A549 (cell line): ENCODE results near the gene ARHGEF28. TPM values are rescaled to one million over a fixed set of nuclear protein-coding genes. Genes with fewer than 3 reads are reported as not detected.

Experiments
- ATAC-seq, 2 experiments: fragments of 200-7000 bp in 1 of 2; fragments of >200 bp in 1 of 2; cut with Nextera tagmentation in 1 of 2; cut with Tn5 transposase in 1 of 2; 3 replicates each; pipeline versions ENCODE4 v1.8.0 to v1.9.1; 2018 to 2020; ENCODE audit warnings: mild to moderate bottlenecking in 1 of 2, moderate library complexity in 1 of 2
- CTCF ChIA-PET: fragments of 300-600 bp; sonication (Branson Sonifier 250); formaldehyde crosslinking; extraction: SDS; loops from one replicate; lab custom pipeline; 2021; ENCODE audit warnings: antibody characterized with exemption, inconsistent platforms; lab: Yijun Ruan, JAX
- POLR2A ChIA-PET: fragments of 350-600 bp; formaldehyde crosslinking; extraction: SDS; loops from one replicate; lab custom pipeline; 2021; ENCODE audit warnings: antibody characterized with exemption, inconsistent platforms; lab: Yijun Ruan, JAX
- DNase-seq, 2 experiments: peaks; one replicate each; pipeline versions ENCODE4 v3.0.0 to v3.0.0-alpha.2; 2011 to 2016; ENCODE audit warnings: low read depth in 1 of 2, low spot score in 1 of 2
- FAIRE-seq: peaks from 2 replicates; lab custom pipeline; 2011; peaks lifted over from hg19 to GRCh38; lab: Jason Lieb, UNC
- H3K27ac ChIP-seq, 2 experiments: fragments of >200 bp; sonication (Bioruptor Twin); formaldehyde crosslinking; 3 replicates each; pipeline ENCODE4 v1.5.1; 2016 to 2017
- H3K4me1 ChIP-seq: fragments of >200 bp; sonication (Bioruptor Twin); formaldehyde crosslinking; 3 replicates; pipeline ENCODE4 v1.6.1; 2016
- H3K4me2 ChIP-seq: fragments of >200 bp; sonication (Bioruptor Twin); formaldehyde crosslinking; 3 replicates; pipeline ENCODE4 v1.6.1; 2016
- H3K4me3 ChIP-seq: fragments of >200 bp; sonication (Bioruptor Twin); formaldehyde crosslinking; 3 replicates; pipeline ENCODE4 v1.5.1; 2016
- H3K9me3 ChIP-seq: fragments of >200 bp; sonication (Bioruptor Twin); formaldehyde crosslinking; 3 replicates; pipeline ENCODE4 v1.6.1; 2016
- ATOH8 ChIP-seq: fragments of 250-450 bp; sonication (Bioruptor Pico); IDR thresholded peaks from 2 replicates; pipeline ENCODE4 v1.5.0; 2020; ENCODE audit warnings: low read depth, mild to moderate bottlenecking, moderate library complexity
- BHLHE40 ChIP-seq: IDR thresholded peaks from 2 replicates; pipeline ENCODE4 v1.6.1; 2012; ENCODE audit warnings: low read depth, low read length, inconsistent platforms
- CBX2 ChIP-seq: fragments of 200-600 bp; sonication (generic); IDR thresholded peaks from 2 replicates; pipeline ENCODE4 v1.6.1; 2016; ENCODE audit warnings: low read depth, mild to moderate bottlenecking, borderline replicate concordance
- CBX8 ChIP-seq: fragments of 200-600 bp; sonication (generic); IDR thresholded peaks from 2 replicates; pipeline ENCODE4 v1.6.1; 2016
- CEBPB ChIP-seq, 2 experiments: fragments of >200 bp in 1 of 2; sonication (Bioruptor Twin) in 1 of 2; formaldehyde crosslinking in 1 of 2; IDR thresholded peaks; 2 replicates each; pipeline ENCODE4 v1.6.1; 2012 to 2016
- CHD2 ChIP-seq: fragments of 150-350 bp; IDR thresholded peaks from 2 replicates; pipeline ENCODE4 v1.6.1; 2014; ENCODE audit warnings: low read length; ENCODE audit not compliant: partially characterized antibody
- EHF ChIP-seq: fragments of 250-450 bp; sonication (Bioruptor Pico); IDR thresholded peaks from 2 replicates; pipeline ENCODE4 v1.5.0; 2020; ENCODE audit warnings: mild to moderate bottlenecking
- EHMT2 ChIP-seq: fragments of 200-600 bp; sonication (generic); IDR thresholded peaks from 2 replicates; pipeline ENCODE4 v1.6.1; 2016; ENCODE audit warnings: antibody characterized with exemption, low read depth, mild to moderate bottlenecking, moderate library complexity
- EP300 ChIP-seq, 2 experiments: fragments of >200 bp; sonication (Bioruptor Twin); formaldehyde crosslinking; IDR thresholded peaks; 2 replicates in 1 of 2; 3 replicates in 1 of 2; pipeline ENCODE4 v1.6.1; 2016 to 2017
- FOSL2 ChIP-seq, 2 experiments: fragments of 450-650 bp in 1 of 2; fragments of >200 bp in 1 of 2; sonication (Bioruptor Twin) in 1 of 2; formaldehyde crosslinking; IDR thresholded peaks; 2 replicates each; pipeline versions ENCODE4 v1.5.0 to v1.6.1; 2016 to 2020; ENCODE audit warnings: mild to moderate bottlenecking in 1 of 2, moderate library complexity in 1 of 2
- FOXS1 ChIP-seq: fragments of 250-450 bp; sonication (Bioruptor Pico); IDR thresholded peaks from 2 replicates; pipeline ENCODE4 v1.5.0; 2020; ENCODE audit warnings: mild to moderate bottlenecking, moderate library complexity
- GATA3 ChIP-seq: IDR thresholded peaks from 2 replicates; pipeline ENCODE4 v1.6.1; 2012; ENCODE audit warnings: borderline replicate concordance
- HEYL ChIP-seq: fragments of 250-450 bp; sonication (Bioruptor Pico); IDR thresholded peaks from 2 replicates; pipeline ENCODE4 v1.8.0; 2021; ENCODE audit warnings: mild to moderate bottlenecking, moderate library complexity
- HOXA7 ChIP-seq: fragments of 250-450 bp; sonication (Bioruptor Pico); IDR thresholded peaks from 2 replicates; pipeline ENCODE4 v1.5.0; 2020; ENCODE audit warnings: mild to moderate bottlenecking, moderate library complexity
- JUNB ChIP-seq: fragments of >200 bp; sonication (Bioruptor Twin); formaldehyde crosslinking; IDR thresholded peaks from 2 replicates; pipeline ENCODE4 v1.6.1; 2016
- KDM1A ChIP-seq: fragments of 200-600 bp; sonication (generic); IDR thresholded peaks from 2 replicates; pipeline ENCODE4 v1.6.1; 2016; ENCODE audit warnings: low read depth, mild to moderate bottlenecking
- KDM5A ChIP-seq: fragments of 200-600 bp; sonication (generic); IDR thresholded peaks from 2 replicates; pipeline ENCODE4 v1.6.1; 2016; ENCODE audit warnings: antibody characterized with exemption, mild to moderate bottlenecking
- MAFK ChIP-seq: fragments of 450-650 bp; IDR thresholded peaks from 2 replicates; pipeline ENCODE4 v1.6.1; 2014; ENCODE audit not compliant: partially characterized antibody
- MAZ ChIP-seq: fragments of 150-350 bp; IDR thresholded peaks from 2 replicates; pipeline ENCODE4 v1.6.1; 2014; ENCODE audit warnings: antibody characterized with exemption, low read depth, low read length, borderline replicate concordance
- NR3C1 ChIP-seq: fragments of >200 bp; sonication (Bioruptor Twin); formaldehyde crosslinking; IDR thresholded peaks from 3 replicates; pipeline ENCODE4 v1.6.1; 2017
- PHF8 ChIP-seq: fragments of 200-600 bp; sonication (generic); IDR thresholded peaks from 2 replicates; pipeline ENCODE4 v1.6.1; 2016; ENCODE audit warnings: low read depth, mild to moderate bottlenecking, antibody characterized with exemption, moderate library complexity, borderline replicate concordance
- RAD21 ChIP-seq, 2 experiments: fragments of >200 bp in 1 of 2; sonication (Bioruptor Twin) in 1 of 2; formaldehyde crosslinking in 1 of 2; IDR thresholded peaks in 1 of 2; conservative IDR thresholded peaks in 1 of 2; 2 replicates in 1 of 2; 3 replicates in 1 of 2; pipeline ENCODE4 v1.6.1; 2012 to 2018; ENCODE audit warnings: inconsistent platforms in 1 of 2
- USF2 ChIP-seq: fragments of 450-650 bp; IDR thresholded peaks from 2 replicates; pipeline ENCODE4 v1.6.1; 2014; ENCODE audit warnings: antibody characterized with exemption
- ZC3H11A ChIP-seq: fragments of 450-650 bp; IDR thresholded peaks from 2 replicates; pipeline ENCODE4 v1.6.1; 2014; ENCODE audit warnings: antibody characterized with exemption, mild to moderate bottlenecking
- ZFP36 ChIP-seq: fragments of 450-650 bp; IDR thresholded peaks from 2 replicates; pipeline ENCODE4 v1.6.1; 2014; ENCODE audit warnings: borderline replicate concordance; ENCODE audit not compliant: partially characterized antibody
- ZSCAN20 ChIP-seq: fragments of 250-450 bp; sonication (Bioruptor Pico); IDR thresholded peaks from 2 replicates; pipeline ENCODE4 v1.8.0; 2022; ENCODE audit warnings: mild to moderate bottlenecking, moderate library complexity
- WGBS: methylation state at CpG from one replicate; pipeline ENCODE4 v1.1.6; 2017; ENCODE audit errors: missing lambda C conversion rate; 5-methylcytosine and 5-hydroxymethylcytosine counted together
- polyA plus RNA-seq, 4 experiments: library from polyadenylated mRNA; depleted of rRNA in 3 of 4; stranded (reverse); fragments of >200 nt; fragmentation: RNase III in 1 of 4; extraction: RNeasy Plus Mini Kit Qiagen cat#74134 plus additional on column Dnase treatment in 1 of 4; gene quantifications; 2 replicates in 3 of 4; 3 replicates in 1 of 4; pipeline ENCODE4 v1.2.3, GENCODE V29; 2011 to 2017
- TF ChIP-seq, protein P1 (sequence below): IDR thresholded peaks from 2 replicates; pipeline ENCODE4 v1.6.1; 2012

Gene ARHGEF28
- polyA plus RNA-seq, 2 of the 4 experiments (the other 2 are of a cell fraction), result 17.0 to 22.3 TPM

DNA sequence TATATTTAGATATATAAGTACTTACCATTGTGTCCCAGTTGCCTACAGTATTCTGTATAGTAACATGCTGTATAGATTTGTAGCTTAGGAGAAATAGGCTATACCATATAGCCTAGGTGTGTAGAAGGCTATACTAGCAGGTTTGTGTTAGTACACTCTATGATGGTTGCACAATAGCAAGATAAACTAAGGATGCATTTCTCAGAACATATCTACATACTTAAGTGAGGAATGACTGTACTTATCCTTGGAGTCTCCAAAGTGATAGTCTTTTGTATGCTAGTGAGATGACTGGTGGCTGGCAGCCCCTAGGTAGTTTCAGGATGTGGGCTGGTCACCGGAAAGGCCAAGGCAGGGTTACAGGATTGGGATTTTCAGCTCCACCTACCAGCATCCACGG, 208.7 kb downstream of the ARHGEF28 start:
- Histone ChIP-seq H3K4me2 (no peak overlapping the region), H3K27ac (no peak overlapping the region), H3K4me3 (no peak overlapping the region), H3K4me1 (0 out of 3 replicates have a peak, but pooled peaks cover 3% of the 10 kb centered on the region), H3K9me3 (no peaks in the 10 kb centered on the region; the same call in 2 of the 3 replicates)
- CTCF ChIA-PET, result interaction anchor here (0.8 to 1.2 kb wide), 2 partner anchors 16 to 68 kb away, joined by 3 read pairs; no protein-coding TSS in a partner anchor
- DNase-seq (no peak), ATAC-seq (no peak), FAIRE-seq (no peak)
- TF ChIP-seq BHLHE40 (no peak), JUNB (no peak), KDM1A (no peak), RAD21 (conservative IDR thresholded peaks at IDR 0.05 in 1 of 2, IDR thresholded peaks at IDR 0.05 in 1 of 2) (no peak), CEBPB (IDR thresholded peaks at IDR 0.05) (0 out of 4 replicates have a peak, but pooled peaks of 1 of the 2 experiments have one; percentile 18)
- WGBS, result 97% methylated on average over 2 of the region's 2 CpGs
- POLR2A ChIA-PET, result no interaction called here

DNA sequence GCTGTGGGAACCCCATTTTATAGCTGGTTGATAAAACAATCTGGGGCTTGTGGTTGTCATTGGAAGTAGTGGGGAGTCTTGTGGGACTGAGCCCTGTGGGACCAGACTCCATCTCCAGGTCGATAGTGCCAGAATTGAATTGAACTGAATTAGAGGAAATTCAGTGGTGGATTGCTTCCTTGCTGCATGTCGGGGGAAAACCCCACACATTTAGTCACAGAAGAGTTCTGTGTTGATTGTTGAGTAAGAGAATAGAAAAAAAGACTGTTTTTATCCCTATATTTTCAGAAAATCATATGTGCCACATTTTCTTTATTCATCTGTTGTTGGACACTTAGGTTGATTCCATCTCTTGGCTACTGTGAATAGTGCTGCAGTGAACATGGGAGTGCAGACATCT, 209.7 kb downstream of the ARHGEF28 start:
- H3K4me3 ChIP-seq, result no peak overlapping the region
- DNase-seq, result no peak
- no peak for ATAC-seq
- CTCF ChIA-PET, result interaction anchor here (0.5 to 1.2 kb wide), 4 partner anchors 13 to 67 kb away, joined by 3 to 4 read pairs (median 3); no protein-coding TSS in a partner anchor
- H3K4me2 ChIP-seq, result no peak overlapping the region
- H3K9me3 ChIP-seq, result no peaks in the 10 kb centered on the region; the same call in 2 of the 3 replicates
- no peak for TF ChIP-seq USF2
- TF ChIP-seq ZC3H11A, result no peak
- no peak for TF ChIP-seq ZSCAN20 (CRISPR knock-in tag)
- TF ChIP-seq KDM5A, result no peak
- no peak for TF ChIP-seq CBX8
- TF ChIP-seq EHF, result no peak
- no peak for TF ChIP-seq MAZ
- TF ChIP-seq, all 56 proteins: peak for 0
- 83% methylated on average over 2 of the region's 2 CpGs for WGBS
- FAIRE-seq, result no peak
- Histone ChIP-seq H3K4me1 (no peaks in the 10 kb centered on the region), H3K27ac (no peak overlapping the region)
- POLR2A ChIA-PET, result no interaction called here

GRCh38 chr5:73836607-73837006, 210.6 kb downstream of the ARHGEF28 start:
- ChIA-PET CTCF (interaction anchor here (0.9 kb wide), 1 partner anchor 9 kb away, joined by 3 read pairs; no protein-coding TSS in a partner anchor), POLR2A (no interaction called here)
- no peak for DNase-seq
- Histone ChIP-seq H3K4me1 (no peaks in the 10 kb centered on the region), H3K4me3 (no peak overlapping the region), H3K9me3 (no peaks in the 10 kb centered on the region; the same call in 2 of the 3 replicates), H3K4me2 (no peak overlapping the region), H3K27ac (no peak overlapping the region)
- TF ChIP-seq USF2, result no peak
- TF ChIP-seq HEYL (CRISPR knock-in tag), result no peak
- TF ChIP-seq PHF8, result no peak
- TF ChIP-seq BHLHE40, result no peak
- no peak for TF ChIP-seq FOXS1 (CRISPR knock-in tag)
- no peak for TF ChIP-seq EHMT2
- TF ChIP-seq ATOH8 (CRISPR knock-in tag), result no peak
- no peak for ATAC-seq
- no peak for FAIRE-seq

GRCh38 chr5:73838901-73839300, 212.9 kb downstream of the ARHGEF28 start:
- POLR2A ChIA-PET, result no interaction called here
- TF ChIP-seq FOSL2 (IDR thresholded peaks at IDR 0.05), result no peak
- TF ChIP-seq FOSL2 (CRISPR knock-in tag; IDR thresholded peaks at IDR 0.05), result no peak
- TF ChIP-seq EHF, result no peak
- no peak for TF ChIP-seq RAD21 (conservative IDR thresholded peaks at IDR 0.05 in 1 of 2, IDR thresholded peaks at IDR 0.05 in 1 of 2)
- TF ChIP-seq CBX2, result no peak
- no peak for TF ChIP-seq NR3C1
- no peak for TF ChIP-seq CEBPB (IDR thresholded peaks at IDR 0.05)
- TF ChIP-seq KDM5A, result no peak
- no peak for TF ChIP-seq ZFP36
- TF ChIP-seq JUNB, result no peak
- TF ChIP-seq EP300 (IDR thresholded peaks at IDR 0.05), result no peak
- TF ChIP-seq, protein P1, sequence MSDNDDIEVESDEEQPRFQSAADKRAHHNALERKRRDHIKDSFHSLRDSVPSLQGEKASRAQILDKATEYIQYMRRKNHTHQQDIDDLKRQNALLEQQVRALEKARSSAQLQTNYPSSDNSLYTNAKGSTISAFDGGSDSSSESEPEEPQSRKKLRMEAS, result no peak
- TF ChIP-seq MAFK, result no peak
- no peak for TF ChIP-seq ZSCAN20 (CRISPR knock-in tag)
- TF ChIP-seq BHLHE40, result no peak
- no peak for TF ChIP-seq CBX8
- no peak for TF ChIP-seq EHMT2
- TF ChIP-seq FOXS1 (CRISPR knock-in tag), result no peak
- TF ChIP-seq HOXA7 (CRISPR knock-in tag), result no peak
- TF ChIP-seq GATA3, result no peak
- TF ChIP-seq CHD2, result no peak
- TF ChIP-seq, all 56 proteins: peak for 0
- CTCF ChIA-PET, result interaction anchor here (0.6 kb wide), 2 partner anchors 22 to 63 kb away, joined by 3 read pairs; no protein-coding TSS in a partner anchor
- Histone ChIP-seq H3K4me3 (no peak overlapping the region), H3K4me1 (no peaks in the 10 kb centered on the region), H3K9me3 (no peaks in the 10 kb centered on the region; the same call in 2 of the 3 replicates), H3K27ac (no peak overlapping the region), H3K4me2 (no peak overlapping the region)
- no peak for DNase-seq
- WGBS, result 93% methylated on average over 1 of the region's 1 CpG
- no peak for FAIRE-seq
- ATAC-seq, result no peak
